ENCODE measurements around the gene CCDC192. TPM values are rescaled to one million over a fixed set of nuclear protein-coding genes. Genes with fewer than 3 reads are reported as not detected.

Gene CCDC192
- total and polyA plus RNA-seq, 4 donors: 0.50 to 1.6 (median 1.0) TPM

GRCh38 chr5:127969002-127969401 lies 265.8 kb downstream of the CCDC192 start:
- 100% methylated on average over 1 of the region's 3 CpGs for WGBS (ENCODE audit: insufficient coverage)
- no peak overlapping the region for H3K4me3 ChIP-seq (ENCODE audit: low read depth, low read length)
- no peaks in the 10 kb centered on the region for H3K27me3 ChIP-seq (ENCODE audit: control insufficient read depth, insufficient read depth, low read length)

GRCh38 chr5:127969651-127970050 lies 266.5 kb downstream of the CCDC192 start:
- Histone ChIP-seq H3K27me3 (ENCODE audit: control insufficient read depth, insufficient read depth, low read length) (no peaks in the 10 kb centered on the region), H3K27ac (ENCODE audit: low read depth, low read length) (no peak overlapping the region), H3K4me3 (ENCODE audit: low read depth, low read length) (no peak overlapping the region), H3K4me1 (ENCODE audit: control insufficient read depth, insufficient read depth, low read length) (peaks cover 2% of the 10 kb centered on the region), H3K36me3 (ENCODE audit: control insufficient read depth, insufficient read depth, low read length) (peaks cover 3% of the 10 kb centered on the region), H3K9me3 (ENCODE audit: control insufficient read depth, insufficient read depth, low read length) (no peaks in the 10 kb centered on the region)
- no peak for DNase-seq (ENCODE audit: low read depth in 4 of 6, low spot score in 6 of 6)

More at GRCh38 chr5:127969002-127969401, 265.8 kb downstream of the CCDC192 start:
- Histone ChIP-seq H3K4me1 (ENCODE audit: control insufficient read depth, insufficient read depth, low read length) (peaks cover 2% of the 10 kb centered on the region), H3K36me3 (ENCODE audit: control insufficient read depth, insufficient read depth, low read length) (peaks cover 3% of the 10 kb centered on the region), H3K9me3 (ENCODE audit: control insufficient read depth, insufficient read depth, low read length) (no peaks in the 10 kb centered on the region), H3K27ac (ENCODE audit: low read depth, low read length) (no peak overlapping the region)
- DNase-seq (ENCODE audit: low read depth in 4 of 6, low spot score in 6 of 6): no peak

- H3K27ac ChIP-seq (ENCODE audit: low read depth, low read length): no peak overlapping the region
- peaks cover 2% of the 10 kb centered on the region for H3K4me1 ChIP-seq (ENCODE audit: control insufficient read depth, insufficient read depth, low read length)
- H3K27me3 ChIP-seq (ENCODE audit: control insufficient read depth, insufficient read depth, low read length): no peaks in the 10 kb centered on the region
- H3K4me3 ChIP-seq (ENCODE audit: low read depth, low read length): no peak overlapping the region
- H3K36me3 ChIP-seq (ENCODE audit: control insufficient read depth, insufficient read depth, low read length): peaks cover 3% of the 10 kb centered on the region
- DNase-seq (ENCODE audit: low read depth in 4 of 6, low spot score in 6 of 6): no peak
- H3K9me3 ChIP-seq (ENCODE audit: control insufficient read depth, insufficient read depth, low read length): no peaks in the 10 kb centered on the region
- WGBS (ENCODE audit: insufficient coverage): no CpG with 5 or more reads among the region's 1 CpG
Measured at GRCh38 chr5:127970081-127970480, 266.9 kb downstream of the CCDC192 start.

- H3K9me3 ChIP-seq (ENCODE audit: control insufficient read depth, insufficient read depth, low read length): no peaks in the 10 kb centered on the region
- no CpG with 5 or more reads among the region's 2 CpGs for whole genome bisulfite sequencing (ENCODE audit: insufficient coverage)
- no peak overlapping the region for H3K27ac ChIP-seq (ENCODE audit: low read depth, low read length)
- H3K4me3 ChIP-seq (ENCODE audit: low read depth, low read length): no peak overlapping the region
- no peaks in the 10 kb centered on the region for H3K27me3 ChIP-seq (ENCODE audit: control insufficient read depth, insufficient read depth, low read length)
- peaks cover 2% of the 10 kb centered on the region for H3K4me1 ChIP-seq (ENCODE audit: control insufficient read depth, insufficient read depth, low read length)
- no peak for DNase-seq (ENCODE audit: low read depth in 4 of 6, low spot score in 6 of 6)
- peaks cover 2% of the 10 kb centered on the region for H3K36me3 ChIP-seq (ENCODE audit: control insufficient read depth, insufficient read depth, low read length)
Measured at GRCh38 chr5:127970854-127971425, 267.7 kb downstream of the CCDC192 start.

DNA sequence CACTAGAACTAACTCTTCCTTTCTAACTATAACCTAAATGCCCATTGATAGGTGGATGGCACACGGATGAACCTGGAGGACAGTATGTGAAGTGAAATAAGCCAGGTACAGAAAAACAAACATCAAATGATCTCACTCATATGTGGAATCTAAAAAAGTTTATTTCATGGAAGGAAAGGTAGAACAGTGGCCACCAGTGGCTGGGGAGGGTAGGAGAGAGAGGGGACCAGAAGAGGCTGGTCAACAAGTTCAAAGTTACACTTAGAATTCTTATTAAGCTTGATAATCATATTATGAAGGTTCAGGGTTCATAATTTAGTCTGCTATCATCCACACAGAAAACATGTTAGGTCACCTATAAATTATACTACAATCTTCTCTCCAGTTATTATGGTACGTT lies 272.8 kb downstream of the CCDC192 start:
- Histone ChIP-seq H3K9me3 (ENCODE audit: control insufficient read depth, insufficient read depth, low read length) (no peaks in the 10 kb centered on the region), H3K27ac (ENCODE audit: low read depth, low read length) (no peak overlapping the region), H3K27me3 (ENCODE audit: control insufficient read depth, insufficient read depth, low read length) (no peaks in the 10 kb centered on the region), H3K36me3 (ENCODE audit: control insufficient read depth, insufficient read depth, low read length) (no peaks in the 10 kb centered on the region), H3K4me1 (ENCODE audit: control insufficient read depth, insufficient read depth, low read length) (no peaks in the 10 kb centered on the region), H3K4me3 (ENCODE audit: low read depth, low read length) (no peak overlapping the region)
- no peak for DNase-seq (ENCODE audit: low read depth in 4 of 6, low spot score in 6 of 6)
- 80% methylated on average over 1 of the region's 2 CpGs for WGBS (ENCODE audit: insufficient coverage)

GRCh38 chr5:127976525-127976924 lies 273.3 kb downstream of the CCDC192 start:
- H3K4me1 ChIP-seq (ENCODE audit: control insufficient read depth, insufficient read depth, low read length): no peaks in the 10 kb centered on the region
- WGBS (ENCODE audit: insufficient coverage): 92% methylated on average over 2 of the region's 4 CpGs
- no peaks in the 10 kb centered on the region for H3K9me3 ChIP-seq (ENCODE audit: control insufficient read depth, insufficient read depth, low read length)
- H3K27me3 ChIP-seq (ENCODE audit: control insufficient read depth, insufficient read depth, low read length): no peaks in the 10 kb centered on the region
- no peak overlapping the region for H3K27ac ChIP-seq (ENCODE audit: low read depth, low read length)
- no peak for DNase-seq (ENCODE audit: low read depth in 4 of 6, low spot score in 6 of 6)
- no peak overlapping the region for H3K4me3 ChIP-seq (ENCODE audit: low read depth, low read length)
- no peaks in the 10 kb centered on the region for H3K36me3 ChIP-seq (ENCODE audit: control insufficient read depth, insufficient read depth, low read length)

- no peaks in the 10 kb centered on the region for H3K36me3 ChIP-seq (ENCODE audit: control insufficient read depth, insufficient read depth, low read length)
- 29% methylated on average over 2 of the region's 5 CpGs for WGBS (ENCODE audit: insufficient coverage)
- no peak for DNase-seq (ENCODE audit: low read depth in 4 of 6, low spot score in 6 of 6)
- H3K4me3 ChIP-seq (ENCODE audit: low read depth, low read length): no peak overlapping the region
- H3K4me1 ChIP-seq (ENCODE audit: control insufficient read depth, insufficient read depth, low read length): no peaks in the 10 kb centered on the region
- H3K27me3 ChIP-seq (ENCODE audit: control insufficient read depth, insufficient read depth, low read length): no peaks in the 10 kb centered on the region
- no peaks in the 10 kb centered on the region for H3K9me3 ChIP-seq (ENCODE audit: control insufficient read depth, insufficient read depth, low read length)
- H3K27ac ChIP-seq (ENCODE audit: low read depth, low read length): no peak overlapping the region
Measured at GRCh38 chr5:127976991-127977717, 274.0 kb downstream of the CCDC192 start.

GRCh38 chr5:127978738-127979300 lies 275.6 kb downstream of the CCDC192 start:
- no peak for DNase-seq (ENCODE audit: low read depth in 4 of 6, low spot score in 6 of 6)
- Histone ChIP-seq H3K27ac (ENCODE audit: low read depth, low read length) (no peak overlapping the region), H3K9me3 (ENCODE audit: control insufficient read depth, insufficient read depth, low read length) (no peaks in the 10 kb centered on the region), H3K27me3 (ENCODE audit: control insufficient read depth, insufficient read depth, low read length) (no peaks in the 10 kb centered on the region), H3K4me3 (ENCODE audit: low read depth, low read length) (no peak overlapping the region), H3K36me3 (ENCODE audit: control insufficient read depth, insufficient read depth, low read length) (no peaks in the 10 kb centered on the region), H3K4me1 (ENCODE audit: control insufficient read depth, insufficient read depth, low read length) (no peaks in the 10 kb centered on the region)
- no CpG with 5 or more reads among the region's 5 CpGs for WGBS (ENCODE audit: insufficient coverage)

DNA sequence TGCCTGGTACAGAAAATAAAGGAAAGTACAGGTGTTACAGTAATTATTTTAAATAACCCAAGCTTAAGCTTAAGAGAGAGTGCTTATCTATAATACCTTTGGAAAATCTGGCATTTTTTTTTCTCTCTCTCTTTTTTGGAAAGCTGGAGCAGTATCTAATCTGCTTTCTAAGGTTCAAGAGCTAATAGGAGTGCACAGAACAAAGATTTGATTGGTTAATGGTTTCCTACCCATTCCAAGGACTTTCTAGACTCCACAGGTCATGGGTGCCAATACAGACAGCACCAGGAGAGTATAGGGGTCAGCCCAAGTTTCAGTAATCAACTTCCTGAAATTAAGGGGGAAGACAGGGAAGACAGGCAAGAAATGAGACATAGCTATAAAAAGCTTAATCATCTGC lies 276.3 kb downstream of the CCDC192 start:
- H3K36me3 ChIP-seq (ENCODE audit: control insufficient read depth, insufficient read depth, low read length): no peaks in the 10 kb centered on the region
- H3K27ac ChIP-seq (ENCODE audit: low read depth, low read length): no peak overlapping the region
- no peaks in the 10 kb centered on the region for H3K27me3 ChIP-seq (ENCODE audit: control insufficient read depth, insufficient read depth, low read length)
- no peaks in the 10 kb centered on the region for H3K9me3 ChIP-seq (ENCODE audit: control insufficient read depth, insufficient read depth, low read length)
- DNase-seq (ENCODE audit: low read depth in 4 of 6, low spot score in 6 of 6): no peak
- H3K4me3 ChIP-seq (ENCODE audit: low read depth, low read length): no peak overlapping the region
- H3K4me1 ChIP-seq (ENCODE audit: control insufficient read depth, insufficient read depth, low read length): no peaks in the 10 kb centered on the region

GRCh38 chr5:127980843-127981242 lies 277.7 kb downstream of the CCDC192 start:
- H3K27me3 ChIP-seq (ENCODE audit: control insufficient read depth, insufficient read depth, low read length): no peaks in the 10 kb centered on the region
- H3K9me3 ChIP-seq (ENCODE audit: control insufficient read depth, insufficient read depth, low read length): no peaks in the 10 kb centered on the region
- H3K4me1 ChIP-seq (ENCODE audit: control insufficient read depth, insufficient read depth, low read length): no peaks in the 10 kb centered on the region
- no peak overlapping the region for H3K27ac ChIP-seq (ENCODE audit: low read depth, low read length)
- H3K36me3 ChIP-seq (ENCODE audit: control insufficient read depth, insufficient read depth, low read length): no peaks in the 10 kb centered on the region
- no peak for DNase-seq (ENCODE audit: low read depth in 4 of 6, low spot score in 6 of 6)
- H3K4me3 ChIP-seq (ENCODE audit: low read depth, low read length): no peak overlapping the region
